A549 (cell line): ENCODE data around the gene ACTRT1. TPM values are rescaled to one million over a fixed set of nuclear protein-coding genes. Genes with fewer than 3 reads are reported as not detected.

ENCODE experiments used
- ATAC-seq, 2 experiments: fragments of 200-7000 bp in 1 of 2; fragments of >200 bp in 1 of 2; cut with Nextera tagmentation in 1 of 2; cut with Tn5 transposase in 1 of 2; 3 replicates each; pipeline versions ENCODE4 v1.8.0 to v1.9.1; 2018 to 2020; ENCODE audit warnings: mild to moderate bottlenecking in 1 of 2, moderate library complexity in 1 of 2
- CTCF ChIA-PET: fragments of 300-600 bp; sonication (Branson Sonifier 250); formaldehyde crosslinking; extraction: SDS; loops from one replicate; lab custom pipeline; 2021; ENCODE audit warnings: antibody characterized with exemption, inconsistent platforms; lab: Yijun Ruan, JAX
- POLR2A ChIA-PET: fragments of 350-600 bp; formaldehyde crosslinking; extraction: SDS; loops from one replicate; lab custom pipeline; 2021; ENCODE audit warnings: antibody characterized with exemption, inconsistent platforms; lab: Yijun Ruan, JAX
- DNase-seq, 2 experiments: peaks; one replicate each; pipeline versions ENCODE4 v3.0.0 to v3.0.0-alpha.2; 2011 to 2016; ENCODE audit warnings: low read depth in 1 of 2, low spot score in 1 of 2
- FAIRE-seq: peaks from 2 replicates; lab custom pipeline; 2011; peaks lifted over from hg19 to GRCh38; lab: Jason Lieb, UNC
- H3K27ac ChIP-seq, 2 experiments: fragments of >200 bp; sonication (Bioruptor Twin); formaldehyde crosslinking; 3 replicates each; pipeline ENCODE4 v1.5.1; 2016 to 2017
- H3K4me1 ChIP-seq: fragments of >200 bp; sonication (Bioruptor Twin); formaldehyde crosslinking; 3 replicates; pipeline ENCODE4 v1.6.1; 2016
- H3K4me2 ChIP-seq: fragments of >200 bp; sonication (Bioruptor Twin); formaldehyde crosslinking; 3 replicates; pipeline ENCODE4 v1.6.1; 2016
- H3K4me3 ChIP-seq: fragments of >200 bp; sonication (Bioruptor Twin); formaldehyde crosslinking; 3 replicates; pipeline ENCODE4 v1.5.1; 2016
- H3K9me3 ChIP-seq: fragments of >200 bp; sonication (Bioruptor Twin); formaldehyde crosslinking; 3 replicates; pipeline ENCODE4 v1.6.1; 2016
- ATOH8 ChIP-seq: fragments of 250-450 bp; sonication (Bioruptor Pico); IDR thresholded peaks from 2 replicates; pipeline ENCODE4 v1.5.0; 2020; ENCODE audit warnings: low read depth, mild to moderate bottlenecking, moderate library complexity
- BCL3 ChIP-seq: fragments of >200 bp; sonication (Bioruptor Twin); formaldehyde crosslinking; IDR thresholded peaks from 3 replicates; pipeline ENCODE4 v1.6.1; 2016
- BHLHE40 ChIP-seq: IDR thresholded peaks from 2 replicates; pipeline ENCODE4 v1.6.1; 2012; ENCODE audit warnings: low read depth, low read length, inconsistent platforms
- CBX2 ChIP-seq: fragments of 200-600 bp; sonication (generic); IDR thresholded peaks from 2 replicates; pipeline ENCODE4 v1.6.1; 2016; ENCODE audit warnings: low read depth, mild to moderate bottlenecking, borderline replicate concordance
- CTCF ChIP-seq: fragments of >200 bp; sonication (Bioruptor Twin); formaldehyde crosslinking; IDR thresholded peaks from 3 replicates; pipeline ENCODE4 v1.5.1; 2016
- E2F6 ChIP-seq: IDR thresholded peaks from 2 replicates; pipeline ENCODE4 v1.6.1; 2012; ENCODE audit warnings: low read depth, borderline replicate concordance
- EHF ChIP-seq: fragments of 250-450 bp; sonication (Bioruptor Pico); IDR thresholded peaks from 2 replicates; pipeline ENCODE4 v1.5.0; 2020; ENCODE audit warnings: mild to moderate bottlenecking
- ESRRA ChIP-seq: fragments of 150-350 bp; IDR thresholded peaks from 2 replicates; pipeline ENCODE4 v1.6.1; 2014; ENCODE audit warnings: mild to moderate bottlenecking, low read length, borderline replicate concordance
- FOSL2 ChIP-seq, 2 experiments: fragments of 450-650 bp in 1 of 2; fragments of >200 bp in 1 of 2; sonication (Bioruptor Twin) in 1 of 2; formaldehyde crosslinking; IDR thresholded peaks; 2 replicates each; pipeline versions ENCODE4 v1.5.0 to v1.6.1; 2016 to 2020; ENCODE audit warnings: mild to moderate bottlenecking in 1 of 2, moderate library complexity in 1 of 2
- GATA3 ChIP-seq: IDR thresholded peaks from 2 replicates; pipeline ENCODE4 v1.6.1; 2012; ENCODE audit warnings: borderline replicate concordance
- HDAC2 ChIP-seq: fragments of 200-600 bp; sonication (generic); IDR thresholded peaks from 2 replicates; pipeline ENCODE4 v1.6.1; 2016
- HES2 ChIP-seq: fragments of >200 bp; sonication (Bioruptor Twin); formaldehyde crosslinking; IDR thresholded peaks from 2 replicates; pipeline ENCODE4 v1.6.1; 2016
- HOXB13 ChIP-seq: fragments of 250-450 bp; sonication (Bioruptor Pico); IDR thresholded peaks from 2 replicates; pipeline ENCODE4 v1.5.0; 2020; ENCODE audit warnings: low read depth, mild to moderate bottlenecking, moderate library complexity
- JUNB ChIP-seq: fragments of >200 bp; sonication (Bioruptor Twin); formaldehyde crosslinking; IDR thresholded peaks from 2 replicates; pipeline ENCODE4 v1.6.1; 2016
- KDM5A ChIP-seq: fragments of 200-600 bp; sonication (generic); IDR thresholded peaks from 2 replicates; pipeline ENCODE4 v1.6.1; 2016; ENCODE audit warnings: antibody characterized with exemption, mild to moderate bottlenecking
- MAFK ChIP-seq: fragments of 450-650 bp; IDR thresholded peaks from 2 replicates; pipeline ENCODE4 v1.6.1; 2014; ENCODE audit not compliant: partially characterized antibody
- MAZ ChIP-seq: fragments of 150-350 bp; IDR thresholded peaks from 2 replicates; pipeline ENCODE4 v1.6.1; 2014; ENCODE audit warnings: antibody characterized with exemption, low read depth, low read length, borderline replicate concordance
- MYC ChIP-seq: IDR thresholded peaks from 2 replicates; pipeline ENCODE4 v1.6.1; 2012; ENCODE audit warnings: mild to moderate bottlenecking, inconsistent platforms, low read length, improper control_type of control experiment, borderline replicate concordance
- NPAS2 ChIP-seq: fragments of 250-450 bp; sonication (Bioruptor Pico); IDR thresholded peaks from 2 replicates; pipeline ENCODE4 v1.8.0; 2022; ENCODE audit warnings: mild to moderate bottlenecking, moderate library complexity, borderline replicate concordance
- PBX3 ChIP-seq: IDR thresholded peaks from 2 replicates; pipeline ENCODE4 v1.6.1; 2012
- PHF8 ChIP-seq: fragments of 200-600 bp; sonication (generic); IDR thresholded peaks from 2 replicates; pipeline ENCODE4 v1.6.1; 2016; ENCODE audit warnings: low read depth, mild to moderate bottlenecking, antibody characterized with exemption, moderate library complexity, borderline replicate concordance
- POLR2A ChIP-seq: IDR thresholded peaks from 2 replicates; pipeline ENCODE4 v1.6.1; 2012; ENCODE audit warnings: mild to moderate bottlenecking, low read length
- POLR2AphosphoS2 ChIP-seq: conservative IDR thresholded peaks from 2 replicates; pipeline ENCODE4 v1.6.1; 2012; ENCODE audit warnings: low read length, improper control_type of control experiment, inconsistent platforms
- RAD21 ChIP-seq, 2 experiments: fragments of >200 bp in 1 of 2; sonication (Bioruptor Twin) in 1 of 2; formaldehyde crosslinking in 1 of 2; IDR thresholded peaks in 1 of 2; conservative IDR thresholded peaks in 1 of 2; 2 replicates in 1 of 2; 3 replicates in 1 of 2; pipeline ENCODE4 v1.6.1; 2012 to 2018; ENCODE audit warnings: inconsistent platforms in 1 of 2
- RNF2 ChIP-seq: fragments of 200-600 bp; sonication (generic); IDR thresholded peaks from 2 replicates; pipeline ENCODE4 v1.6.1; 2016; ENCODE audit warnings: low read depth, mild to moderate bottlenecking, antibody characterized with exemption, moderate library complexity, borderline replicate concordance
- SMC3 ChIP-seq: fragments of >200 bp; sonication (Bioruptor Twin); formaldehyde crosslinking; IDR thresholded peaks from 3 replicates; pipeline ENCODE4 v1.6.1; 2018; ENCODE audit warnings: inconsistent platforms
- TP53 ChIP-seq: fragments of 250-450 bp; sonication (Bioruptor Pico); IDR thresholded peaks from 2 replicates; pipeline ENCODE4 v1.5.0; 2021; ENCODE audit warnings: mild to moderate bottlenecking, moderate library complexity
- USF2 ChIP-seq: fragments of 450-650 bp; IDR thresholded peaks from 2 replicates; pipeline ENCODE4 v1.6.1; 2014; ENCODE audit warnings: antibody characterized with exemption
- ZC3H11A ChIP-seq: fragments of 450-650 bp; IDR thresholded peaks from 2 replicates; pipeline ENCODE4 v1.6.1; 2014; ENCODE audit warnings: antibody characterized with exemption, mild to moderate bottlenecking
- WGBS: methylation state at CpG from one replicate; pipeline ENCODE4 v1.1.6; 2017; ENCODE audit errors: missing lambda C conversion rate; 5-methylcytosine and 5-hydroxymethylcytosine counted together
- polyA minus RNA-seq: library from RNA; depleted of rRNA, polyadenylated mRNA; stranded (reverse); fragments of >200 nt; gene quantifications from 2 replicates; pipeline ENCODE4 v1.2.3, GENCODE V29; 2011; rRNA and poly(A)+ RNA removed
- polyA plus RNA-seq, 4 experiments: library from polyadenylated mRNA; depleted of rRNA in 3 of 4; stranded (reverse); fragments of >200 nt; fragmentation: RNase III in 1 of 4; extraction: RNeasy Plus Mini Kit Qiagen cat#74134 plus additional on column Dnase treatment in 1 of 4; gene quantifications; 2 replicates in 3 of 4; 3 replicates in 1 of 4; pipeline ENCODE4 v1.2.3, GENCODE V29; 2011 to 2017

Gene ACTRT1
- polyA plus RNA-seq (2011; rRNA removed) (not detected in 2 replicates), polyA plus RNA-seq (2017; fragmentation: RNase III; extraction: RNeasy Plus Mini Kit Qiagen cat#74134 plus additional on column Dnase treatment) (not detected in 3 replicates), polyA minus RNA-seq (not detected in 2 replicates)
- polyA plus RNA-seq (2012; cell fraction: cytosol; rRNA removed) = not detected in 2 replicates
- polyA plus RNA-seq (2012; cell fraction: nucleus; rRNA removed) = not detected in 2 replicates

- ChIA-PET POLR2A (no interaction called here), CTCF (no interaction called here)
- no peaks in the 10 kb centered on the region for H3K4me1 ChIP-seq
- ATAC-seq (no peak), DNase-seq (no peak), FAIRE-seq (no peak)
- H3K4me2 ChIP-seq = no peak within 1 kb of the TSS
- H3K27ac ChIP-seq = no peak within 1 kb of the TSS
- H3K9me3 ChIP-seq = no peaks in the 10 kb centered on the region
- TF ChIP-seq JUNB (no peak), E2F6 (no peak), EHF (no peak), MYC (no peak), BHLHE40 (no peak), CBX2 (no peak), HOXB13 (no peak), MAFK (no peak), CTCF (no peak), POLR2A (no peak), BCL3 (no peak), NPAS2 (CRISPR knock-in tag) (no peak), USF2 (no peak), PBX3 (no peak), TP53 (CRISPR knock-in tag) (no peak), KDM5A (no peak), GATA3 (no peak), SMC3 (no peak), HDAC2 (no peak)
- no peak within 1 kb of the TSS for H3K4me3 ChIP-seq
- WGBS = 8% methylated on average over 1 of the region's 1 CpG
Observed at GRCh38 chrX:128052303-128052702, at the start of gene ACTRT1. TSS of gene ACTRT1 (minus strand) at chrX:128052403. CDS start at chrX:128052206, 197 bp downstream.

- no peak for FAIRE-seq
- CTCF ChIA-PET = no interaction called here
- no peak for TF ChIP-seq HES2
- no peak for TF ChIP-seq MYC
- TF ChIP-seq SMC3 = no peak
- no peak for TF ChIP-seq FOSL2 (IDR thresholded peaks at IDR 0.05)
- TF ChIP-seq FOSL2 (CRISPR knock-in tag; IDR thresholded peaks at IDR 0.05) = no peak
- TF ChIP-seq POLR2A = no peak
- TF ChIP-seq JUNB = no peak
- no peak for TF ChIP-seq RNF2
- no peak for TF ChIP-seq EHF
- no peak for TF ChIP-seq PHF8
- no peak for TF ChIP-seq HOXB13
- TF ChIP-seq ATOH8 = no peak
- no peak for TF ChIP-seq RAD21 (conservative IDR thresholded peaks at IDR 0.05 in 1 of 2, IDR thresholded peaks at IDR 0.05 in 1 of 2)
- no peak for TF ChIP-seq MAZ
- no peak for TF ChIP-seq ZC3H11A
- TF ChIP-seq POLR2AphosphoS2 = no peak
- TF ChIP-seq ESRRA = no peak
- Histone ChIP-seq H3K27ac (no peak overlapping the region), H3K9me3 (no peaks in the 10 kb centered on the region), H3K4me1 (no peaks in the 10 kb centered on the region), H3K4me2 (no peak overlapping the region), H3K4me3 (no peak overlapping the region)
- 4% methylated on average over 2 of the region's 2 CpGs for WGBS
- POLR2A ChIA-PET = no interaction called here
- no peak for DNase-seq
- no peak for ATAC-seq
Observed at GRCh38 chrX:128078545-128078944, 26.3 kb upstream of the ACTRT1 start.
